Stimulated activated CD4-positive, alpha-beta T cell treated with anti-CD3 and anti-CD28 coated beads, TNF-alpha, amount 100 ng/mL, for 24 hours (primary cell): Measurements from ENCODE around the gene SRD5A3.

Experiments
- DNase-seq, 3 experiments: peaks; one replicate each; pipeline ENCODE4 v3.0.0-alpha.2; 2020; ENCODE audit warnings: low read depth in 3 of 3

SRD5A3 gene

DNA sequence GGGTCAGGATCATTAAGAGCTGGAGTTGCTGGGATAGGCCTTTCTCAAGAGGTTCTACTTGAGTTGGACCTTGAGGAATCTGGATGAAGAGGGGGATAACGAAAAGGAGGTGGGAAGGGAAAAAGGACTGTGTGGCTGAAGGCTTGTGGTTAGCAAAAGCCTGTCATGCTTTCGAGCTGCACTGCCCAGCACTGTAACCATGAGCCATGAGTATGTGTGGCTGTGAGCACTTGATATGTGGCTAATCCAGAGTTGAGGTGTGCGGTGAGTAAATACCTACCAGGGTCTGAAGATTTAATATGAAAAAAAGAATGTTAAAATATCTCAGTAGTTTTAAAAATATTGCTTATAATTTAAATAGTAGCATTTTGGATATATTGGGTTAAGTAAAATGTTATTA, 61.1 kb downstream of the SRD5A3 start:
- no peak for DNase-seq

DNA sequence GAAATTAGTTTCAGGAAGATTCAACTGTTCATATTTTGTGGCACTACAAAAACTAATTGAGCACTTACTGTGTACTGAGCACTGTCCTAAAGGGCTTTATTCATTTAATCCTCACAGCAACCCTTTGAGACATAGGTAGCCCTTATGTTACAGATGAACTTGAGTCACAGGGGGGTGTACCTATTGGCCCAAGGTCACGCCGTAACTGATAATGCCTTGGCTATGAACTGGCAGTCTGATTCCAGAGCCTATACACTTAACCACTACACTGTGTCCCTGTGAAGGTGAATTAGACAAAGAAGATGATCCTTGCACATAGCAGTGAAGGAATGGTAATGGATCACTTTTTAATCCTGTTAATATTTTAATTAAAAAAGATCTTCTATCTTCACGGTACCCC, 61.7 kb downstream of the SRD5A3 start:
- DNase-seq = no peak

DNA sequence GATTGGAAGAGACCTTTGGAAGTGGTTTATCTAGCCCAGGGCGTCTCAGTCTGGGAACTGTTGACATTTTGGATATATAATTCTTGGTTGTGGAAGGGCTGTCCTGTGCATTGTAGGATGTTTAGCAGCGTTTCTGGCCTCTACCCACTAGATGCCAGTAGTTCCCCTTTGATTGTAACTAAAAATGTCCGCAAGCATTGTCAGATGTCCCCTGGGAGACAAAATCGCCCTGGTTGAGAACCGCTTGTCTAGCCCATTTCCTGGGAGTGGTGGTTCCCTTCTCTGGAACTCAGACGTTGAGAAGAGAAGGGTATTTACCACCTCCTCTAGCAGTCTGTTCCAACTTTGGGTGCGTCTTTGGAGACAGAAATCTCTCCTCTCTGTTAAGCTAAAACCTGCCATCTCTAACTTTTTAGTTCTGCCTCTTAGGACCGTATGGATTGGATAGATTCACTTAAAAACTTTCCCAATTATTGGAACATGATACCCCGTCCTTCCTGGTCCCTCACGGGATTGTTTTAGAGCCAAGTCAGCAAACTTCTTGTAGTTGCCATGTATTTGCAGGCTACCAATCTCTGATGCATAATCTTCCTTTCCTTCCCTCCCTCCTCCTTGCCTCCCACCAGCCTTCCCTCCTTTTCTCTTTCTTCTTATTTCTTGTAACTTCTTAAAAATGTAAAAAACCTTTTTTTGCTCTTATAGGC, 63.6 kb downstream of the SRD5A3 start:
- DNase-seq = no peak

DNA sequence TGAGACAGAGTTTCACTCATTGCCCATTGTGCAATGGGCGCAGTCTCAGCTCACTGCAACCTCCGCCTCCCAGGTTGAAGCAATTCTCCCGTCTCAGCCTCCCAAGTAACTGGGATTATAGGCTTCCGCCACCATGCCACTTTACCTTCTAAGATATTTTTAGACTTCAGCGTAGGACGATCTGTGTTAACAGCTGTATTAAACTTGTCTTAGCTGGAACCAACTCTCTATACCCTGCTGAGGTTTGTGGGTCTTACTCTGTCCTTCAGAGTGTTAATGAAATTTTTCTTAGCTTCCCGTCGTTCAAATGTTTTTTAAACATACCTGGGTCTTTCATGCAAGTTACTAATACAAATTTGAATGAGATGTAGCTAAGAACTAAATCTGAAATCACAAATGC, 64.4 kb downstream of the SRD5A3 start:
- DNase-seq = no peak

DNA sequence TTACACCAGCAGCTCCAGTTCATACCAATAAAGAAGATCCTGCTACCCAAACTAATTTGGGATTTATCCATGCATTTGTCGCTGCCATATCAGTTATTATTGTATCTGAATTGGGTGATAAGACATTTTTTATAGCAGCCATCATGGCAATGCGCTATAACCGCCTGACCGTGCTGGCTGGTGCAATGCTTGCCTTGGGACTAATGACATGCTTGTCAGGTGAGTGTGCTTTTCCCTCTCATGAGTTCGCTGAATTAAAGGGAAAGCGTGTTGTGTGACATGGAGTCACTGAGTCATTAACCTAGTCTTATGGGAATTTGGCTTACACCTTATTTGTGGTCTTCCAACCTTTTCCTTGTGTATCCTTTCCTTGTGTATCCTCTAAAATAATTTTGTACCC, 65.6 kb downstream of the SRD5A3 start:
- DNase-seq = no peak

DNA sequence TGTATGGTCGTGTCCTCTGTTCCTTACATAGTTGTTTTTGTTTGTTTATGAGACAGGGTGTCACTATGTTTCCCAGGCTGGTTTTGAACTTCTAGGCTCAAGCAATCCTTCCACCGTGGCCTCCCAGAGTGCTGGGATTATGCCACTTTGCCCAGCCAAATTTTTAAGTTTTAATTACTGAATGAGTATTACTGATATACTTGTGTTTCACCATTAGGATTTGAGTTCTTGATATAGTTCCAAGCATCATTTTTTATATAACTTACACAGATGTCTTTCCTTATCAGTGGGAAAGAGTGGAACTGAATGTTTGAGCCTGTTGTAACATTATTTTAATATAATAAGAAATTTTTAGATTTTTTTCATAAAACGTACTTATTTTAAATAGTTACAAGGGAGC, 70.1 kb downstream of the SRD5A3 start:
- DNase-seq = no peak
